ENCODE data around the gene ANAPC10. TPM values are rescaled to one million over a fixed set of nuclear protein-coding genes. Genes with fewer than 3 reads are reported as not detected.

The ANAPC10 gene
- total RNA-seq, 1 experiment from 2014 or later, result 38.9 TPM

DNA sequence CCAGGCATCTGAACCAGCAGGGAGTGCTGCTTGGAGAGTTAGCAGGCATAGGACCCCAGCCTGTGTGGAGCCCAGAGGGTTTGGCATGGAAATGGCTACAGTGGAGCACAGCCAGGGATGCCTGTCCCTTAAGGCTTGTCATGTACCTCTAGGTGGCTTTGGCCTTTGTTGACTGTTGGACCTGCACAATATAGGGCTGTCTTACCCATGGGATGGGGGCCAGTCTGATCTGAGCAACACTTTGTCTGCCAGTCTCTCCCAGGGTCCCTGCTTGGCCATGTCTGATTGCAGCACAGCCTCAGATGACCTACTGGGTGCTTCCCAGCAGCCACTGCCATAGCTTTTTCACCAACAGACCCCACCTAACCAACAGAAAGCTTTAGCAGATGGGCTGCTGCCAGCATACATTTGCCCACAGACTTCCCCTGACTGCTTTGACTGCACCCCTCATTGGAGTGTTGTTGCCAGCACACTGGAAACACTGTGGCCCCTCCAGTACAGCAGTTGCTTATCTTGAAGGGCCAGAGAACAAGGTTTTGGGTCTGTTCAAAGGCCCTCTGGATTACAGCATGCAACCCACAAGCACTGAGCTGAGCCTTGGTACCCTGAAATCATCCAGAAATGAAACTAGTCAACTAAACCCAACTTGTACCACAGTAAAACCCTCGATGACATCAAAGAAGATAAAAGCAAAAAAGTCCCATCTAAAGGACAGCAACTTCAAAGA, 22.1 kb downstream of the ANAPC10 start:
- CTCF ChIA-PET, result interaction anchor here (0.7 to 1.9 kb wide), 2 partner anchors 15 to 20 kb away, joined by 3 to 6 read pairs; no protein-coding TSS in a partner anchor
- Mint-ChIP-seq H3K27me3 (ENCODE audit: insufficient read depth, unreplicated experiment) (no peaks in the 10 kb centered on the region), H3K36me3 (ENCODE audit: insufficient read depth, unreplicated experiment) (peaks cover 35% of the 10 kb centered on the region), H3K27ac (ENCODE audit: low read depth, unreplicated experiment) (no peak overlapping the region), H3K9me3 (ENCODE audit: unreplicated experiment) (peaks cover 8% of the 10 kb centered on the region), H3K4me1 (ENCODE audit: insufficient read depth, unreplicated experiment) (no peaks in the 10 kb centered on the region), H3K4me3 (ENCODE audit: unreplicated experiment) (no peak overlapping the region)
- intact Hi-C loops (cut with micrococcal nuclease), result no loop called here
- DNase-seq (ENCODE audit: unreplicated experiment), result no peak
- POLR2A ChIA-PET, result no interaction called here
- no TSS peak for BruUV-seq (replicated peaks)
- TF ChIP-seq, protein P1, sequence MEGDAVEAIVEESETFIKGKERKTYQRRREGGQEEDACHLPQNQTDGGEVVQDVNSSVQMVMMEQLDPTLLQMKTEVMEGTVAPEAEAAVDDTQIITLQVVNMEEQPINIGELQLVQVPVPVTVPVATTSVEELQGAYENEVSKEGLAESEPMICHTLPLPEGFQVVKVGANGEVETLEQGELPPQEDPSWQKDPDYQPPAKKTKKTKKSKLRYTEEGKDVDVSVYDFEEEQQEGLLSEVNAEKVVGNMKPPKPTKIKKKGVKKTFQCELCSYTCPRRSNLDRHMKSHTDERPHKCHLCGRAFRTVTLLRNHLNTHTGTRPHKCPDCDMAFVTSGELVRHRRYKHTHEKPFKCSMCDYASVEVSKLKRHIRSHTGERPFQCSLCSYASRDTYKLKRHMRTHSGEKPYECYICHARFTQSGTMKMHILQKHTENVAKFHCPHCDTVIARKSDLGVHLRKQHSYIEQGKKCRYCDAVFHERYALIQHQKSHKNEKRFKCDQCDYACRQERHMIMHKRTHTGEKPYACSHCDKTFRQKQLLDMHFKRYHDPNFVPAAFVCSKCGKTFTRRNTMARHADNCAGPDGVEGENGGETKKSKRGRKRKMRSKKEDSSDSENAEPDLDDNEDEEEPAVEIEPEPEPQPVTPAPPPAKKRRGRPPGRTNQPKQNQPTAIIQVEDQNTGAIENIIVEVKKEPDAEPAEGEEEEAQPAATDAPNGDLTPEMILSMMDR (IDR thresholded peaks at IDR 0.05; ENCODE audit: unreplicated experiment), result no peak

DNA sequence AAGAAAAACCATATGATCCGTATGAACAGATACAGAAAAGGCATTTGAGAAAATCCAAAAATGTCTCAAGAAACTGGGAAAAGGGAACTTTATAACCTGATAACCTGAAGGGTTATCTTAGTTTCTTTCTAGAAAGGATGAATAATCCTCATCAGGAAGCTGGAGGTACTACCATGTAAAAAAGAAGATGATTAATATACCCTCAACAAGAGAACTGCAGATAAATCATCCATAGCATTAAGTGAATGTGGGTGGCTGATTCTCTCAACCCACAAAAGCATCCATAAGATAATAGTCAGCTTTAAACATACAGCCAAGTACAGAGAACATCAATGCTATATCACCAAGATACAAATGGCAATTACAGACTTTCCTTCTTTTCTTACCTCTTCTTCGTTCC, 26.4 kb downstream of the ANAPC10 start:
- no TSS peak for BruUV-seq (replicated peaks)
- ChIA-PET POLR2A (no interaction called here), CTCF (interaction anchor here (0.7 kb wide), 1 partner anchor 8 kb away, joined by 3 read pairs; no protein-coding TSS in a partner anchor)
- no peak for DNase-seq (ENCODE audit: unreplicated experiment)
- intact Hi-C loops (cut with micrococcal nuclease), result no loop called here
- H3K9me3 Mint-ChIP-seq (ENCODE audit: unreplicated experiment), result no peaks in the 10 kb centered on the region
- TF ChIP-seq, protein P1 (IDR thresholded peaks at IDR 0.05; ENCODE audit: unreplicated experiment), result no peak
- no peaks in the 10 kb centered on the region for H3K27me3 Mint-ChIP-seq (ENCODE audit: insufficient read depth, unreplicated experiment)
- peaks cover 24% of the 10 kb centered on the region for H3K36me3 Mint-ChIP-seq (ENCODE audit: insufficient read depth, unreplicated experiment)
- H3K4me3 Mint-ChIP-seq (ENCODE audit: unreplicated experiment), result no peak overlapping the region
- peaks cover 5% of the 10 kb centered on the region for H3K4me1 Mint-ChIP-seq (ENCODE audit: insufficient read depth, unreplicated experiment)
- no peak overlapping the region for H3K27ac Mint-ChIP-seq (ENCODE audit: low read depth, unreplicated experiment)

DNA sequence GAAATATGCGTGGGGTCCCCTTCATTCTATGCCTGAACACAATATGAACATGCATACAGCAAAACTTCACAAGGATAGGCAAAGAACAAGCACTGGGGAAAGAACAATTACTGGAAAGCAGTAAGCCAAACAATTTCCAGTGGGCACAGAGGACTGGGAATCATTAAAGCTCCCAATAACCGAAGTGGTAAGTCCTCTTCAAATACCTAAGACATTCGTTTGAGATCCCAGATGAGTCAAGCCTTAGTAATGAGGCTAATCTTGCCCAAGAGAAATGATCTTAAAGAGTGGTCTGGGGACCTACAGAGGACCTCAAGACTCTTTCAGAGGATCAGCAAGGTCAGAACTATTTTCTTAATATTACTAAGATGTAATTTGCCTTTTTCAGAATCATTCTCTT, 28.6 kb downstream of the ANAPC10 start:
- Mint-ChIP-seq H3K9me3 (ENCODE audit: unreplicated experiment) (no peaks in the 10 kb centered on the region), H3K27ac (ENCODE audit: low read depth, unreplicated experiment) (no peak overlapping the region), H3K4me1 (ENCODE audit: insufficient read depth, unreplicated experiment) (peaks cover 5% of the 10 kb centered on the region), H3K27me3 (ENCODE audit: insufficient read depth, unreplicated experiment) (no peaks in the 10 kb centered on the region), H3K36me3 (ENCODE audit: insufficient read depth, unreplicated experiment) (peaks cover 12% of the 10 kb centered on the region), H3K4me3 (ENCODE audit: unreplicated experiment) (no peak overlapping the region)
- DNase-seq (ENCODE audit: unreplicated experiment), result peak; percentile 33
- ChIA-PET CTCF (no interaction called here), POLR2A (no interaction called here)
- TF ChIP-seq, protein P1 (IDR thresholded peaks at IDR 0.05; ENCODE audit: unreplicated experiment), result no peak
- intact Hi-C loops (cut with micrococcal nuclease), result loop anchor here (10.0 kb wide), 1 partner anchor 285 kb away; no protein-coding TSS in a partner anchor
- no TSS peak for BruUV-seq (replicated peaks)

DNA sequence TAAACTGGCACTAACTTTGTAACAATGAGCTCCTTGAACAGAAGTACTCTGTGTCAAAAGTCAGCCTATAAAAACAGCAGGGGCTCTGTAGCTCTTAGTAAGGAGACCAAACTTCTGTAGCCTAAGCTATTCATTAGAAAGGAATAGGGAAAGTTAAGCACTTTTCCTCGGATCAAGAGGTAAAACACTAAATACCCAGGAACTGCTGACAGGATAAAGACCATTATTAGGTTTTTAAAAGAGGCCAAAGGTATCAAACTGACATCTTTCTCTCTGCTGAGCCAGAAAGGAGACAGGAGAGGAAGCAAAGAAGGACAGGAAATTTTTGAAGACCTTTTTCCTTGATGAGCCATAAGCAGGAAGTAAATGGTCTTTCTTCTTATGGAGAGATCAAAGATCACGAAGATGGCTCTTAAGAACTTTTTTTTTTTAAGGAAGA, 31.9 kb downstream of the ANAPC10 start:
- TF ChIP-seq, protein P1 (IDR thresholded peaks at IDR 0.05; ENCODE audit: unreplicated experiment), result no peak
- DNase-seq (ENCODE audit: unreplicated experiment), result no peak
- H3K27ac Mint-ChIP-seq (ENCODE audit: low read depth, unreplicated experiment), result peak overlapping the region; percentile 31
- H3K27me3 Mint-ChIP-seq (ENCODE audit: insufficient read depth, unreplicated experiment), result no peaks in the 10 kb centered on the region
- ChIA-PET POLR2A (no interaction called here), CTCF (interaction anchor here (0.6 kb wide), 1 partner anchor 26 kb away, joined by 4 read pairs; no protein-coding TSS in a partner anchor)
- H3K4me1 Mint-ChIP-seq (ENCODE audit: insufficient read depth, unreplicated experiment), result peaks cover 5% of the 10 kb centered on the region
- BruUV-seq (replicated peaks), result no TSS peak
- H3K4me3 Mint-ChIP-seq (ENCODE audit: unreplicated experiment), result no peak overlapping the region
- intact Hi-C loops (cut with micrococcal nuclease), result loop anchor here (10.0 kb wide), 1 partner anchor 281 kb away; no protein-coding TSS in a partner anchor
- peaks cover 26% of the 10 kb centered on the region for H3K36me3 Mint-ChIP-seq (ENCODE audit: insufficient read depth, unreplicated experiment)
- no peaks in the 10 kb centered on the region for H3K9me3 Mint-ChIP-seq (ENCODE audit: unreplicated experiment)
